ENCODE measurements around the gene ZFP90.

GRCh38 chr16:68577352-68577853 is 38.3 kb downstream of the ZFP90 start:
- no peak for TF ChIP-seq CTCF (conservative IDR thresholded peaks at IDR 0.05)
- no peak for TF ChIP-seq ZFX (IDR thresholded peaks at IDR 0.05)
